Measurements from ENCODE around the gene XPC.

XPC gene

DNA sequence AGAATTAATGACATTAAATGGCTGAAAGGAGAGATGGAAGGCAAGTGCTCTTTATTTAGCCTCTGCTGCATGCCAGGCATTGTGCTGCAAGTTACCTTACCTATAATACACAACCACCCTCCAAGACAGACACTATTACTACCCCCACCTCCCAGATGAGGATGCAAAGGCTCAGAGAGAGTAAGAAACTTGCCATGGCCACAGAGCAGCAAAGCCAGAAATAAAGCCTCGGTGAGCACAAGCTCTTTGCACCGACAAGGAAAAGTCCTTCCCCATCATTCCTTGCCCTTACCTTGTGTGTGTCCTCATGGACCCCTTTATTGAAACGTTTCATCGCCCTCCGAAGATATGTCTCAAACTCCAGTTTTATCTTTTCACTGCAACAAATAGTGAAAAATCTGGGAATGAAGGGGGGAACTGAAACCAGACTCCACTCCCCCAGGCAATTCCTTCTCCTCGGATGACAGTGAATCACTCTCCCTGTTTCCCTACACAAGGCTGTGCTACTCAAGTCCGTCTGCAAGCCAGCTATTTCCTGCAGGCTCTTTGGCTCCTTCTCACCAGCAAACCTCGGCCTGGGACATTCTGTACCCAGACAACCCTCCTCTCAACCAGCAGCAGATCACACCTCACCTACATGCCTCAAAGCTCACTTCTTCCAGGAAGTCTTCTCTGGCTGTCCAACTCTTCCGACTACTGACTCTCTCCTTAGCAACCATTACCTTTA, 11.4 kb downstream of the XPC start:
- TF ChIP-seq, protein P1, sequence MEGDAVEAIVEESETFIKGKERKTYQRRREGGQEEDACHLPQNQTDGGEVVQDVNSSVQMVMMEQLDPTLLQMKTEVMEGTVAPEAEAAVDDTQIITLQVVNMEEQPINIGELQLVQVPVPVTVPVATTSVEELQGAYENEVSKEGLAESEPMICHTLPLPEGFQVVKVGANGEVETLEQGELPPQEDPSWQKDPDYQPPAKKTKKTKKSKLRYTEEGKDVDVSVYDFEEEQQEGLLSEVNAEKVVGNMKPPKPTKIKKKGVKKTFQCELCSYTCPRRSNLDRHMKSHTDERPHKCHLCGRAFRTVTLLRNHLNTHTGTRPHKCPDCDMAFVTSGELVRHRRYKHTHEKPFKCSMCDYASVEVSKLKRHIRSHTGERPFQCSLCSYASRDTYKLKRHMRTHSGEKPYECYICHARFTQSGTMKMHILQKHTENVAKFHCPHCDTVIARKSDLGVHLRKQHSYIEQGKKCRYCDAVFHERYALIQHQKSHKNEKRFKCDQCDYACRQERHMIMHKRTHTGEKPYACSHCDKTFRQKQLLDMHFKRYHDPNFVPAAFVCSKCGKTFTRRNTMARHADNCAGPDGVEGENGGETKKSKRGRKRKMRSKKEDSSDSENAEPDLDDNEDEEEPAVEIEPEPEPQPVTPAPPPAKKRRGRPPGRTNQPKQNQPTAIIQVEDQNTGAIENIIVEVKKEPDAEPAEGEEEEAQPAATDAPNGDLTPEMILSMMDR (IDR thresholded peaks at IDR 0.05; ENCODE audit: insufficient read depth, low read length, missing control alignments), result no peak
- CTCF ChIA-PET, result interaction anchor here (1.0 to 2.9 kb wide), 5 partner anchors 12 to 301 kb away, joined by 3 to 8 read pairs (median 5); no protein-coding TSS in a partner anchor
- POLR2A ChIA-PET, result interaction anchor here (1.4 kb wide), 1 partner anchor 11 kb away, joined by 6 read pairs; the partner anchor contains the start of genes LSM3 and XPC
- DNase-seq (ENCODE audit: low read depth, low spot score), result no peak
- H3K4me3 ChIP-seq (ENCODE audit: low read depth, low read length), result no peak overlapping the region

DNA sequence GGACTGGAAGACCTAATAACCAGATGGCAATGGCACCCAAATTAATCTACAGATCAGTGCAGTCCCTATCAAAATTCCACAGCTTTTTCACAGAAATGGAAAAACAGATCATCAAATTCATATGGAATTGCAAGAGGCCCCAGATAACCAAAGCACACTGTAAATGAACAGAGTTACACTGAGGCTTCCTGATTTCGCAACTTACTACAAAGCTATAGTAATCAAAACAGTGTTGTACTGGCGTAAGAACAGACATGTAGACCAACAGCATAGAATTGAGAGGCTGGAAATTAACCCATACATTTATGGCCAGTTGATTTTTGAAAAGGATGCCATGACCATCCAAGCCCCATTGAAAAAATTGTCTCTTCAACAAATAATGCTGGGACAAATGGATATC, 16.2 kb downstream of the XPC start:
- TF ChIP-seq, protein P1 (IDR thresholded peaks at IDR 0.05; ENCODE audit: insufficient read depth, low read length, missing control alignments), result no peak
- DNase-seq (ENCODE audit: low read depth, low spot score), result no peak
- no peak overlapping the region for H3K4me3 ChIP-seq (ENCODE audit: low read depth, low read length)
- ChIA-PET POLR2A (no interaction called here), CTCF (interaction anchor here (1.4 to 1.5 kb wide), 2 partner anchors 9 to 42 kb away, joined by 5 read pairs; no protein-coding TSS in a partner anchor)

DNA sequence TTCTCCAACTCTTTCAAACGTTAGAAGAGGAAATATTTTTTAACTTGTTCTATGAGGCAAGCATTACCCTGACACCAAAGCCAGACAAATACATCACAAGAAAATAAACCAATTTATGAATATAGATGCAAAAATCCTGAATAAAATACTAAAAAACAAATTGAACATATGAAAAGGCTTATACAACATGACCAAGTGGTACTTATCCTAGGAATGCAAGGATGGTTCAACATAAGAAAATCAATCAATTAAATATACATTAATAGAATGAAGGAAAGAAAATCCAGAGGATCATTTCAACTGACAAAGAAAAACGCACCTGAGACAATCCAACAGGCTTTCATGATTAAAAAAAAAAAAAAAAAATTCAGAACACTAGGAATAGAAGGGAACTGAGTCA, 17.1 kb downstream of the XPC start:
- no peak for DNase-seq (ENCODE audit: low read depth, low spot score)
- no peak overlapping the region for H3K4me3 ChIP-seq (ENCODE audit: low read depth, low read length)
- CTCF ChIA-PET, result interaction anchor here (1.2 to 1.4 kb wide), 2 partner anchors 8 to 11 kb away, joined by 3 to 5 read pairs; no protein-coding TSS in a partner anchor
- POLR2A ChIA-PET, result no interaction called here
- TF ChIP-seq, protein P1 (IDR thresholded peaks at IDR 0.05; ENCODE audit: insufficient read depth, low read length, missing control alignments), result no peak

DNA sequence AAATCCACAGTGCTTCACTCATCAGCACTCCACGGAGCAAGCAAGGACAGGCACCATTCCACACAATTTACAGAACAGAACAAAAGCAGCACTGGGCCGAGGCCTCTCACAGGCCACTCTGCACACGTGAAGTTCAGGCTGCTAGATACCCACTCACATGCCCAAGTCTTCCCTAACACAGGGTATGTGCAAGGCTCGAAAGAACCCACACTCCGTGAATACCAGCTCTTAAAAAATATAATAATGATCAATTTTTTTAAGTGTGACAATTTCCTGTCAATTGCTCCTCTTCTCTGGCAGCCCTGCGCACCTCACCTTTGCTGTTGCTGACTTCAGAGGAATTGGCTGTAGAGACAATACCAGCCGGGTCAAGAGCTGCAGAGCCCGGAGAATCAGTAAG, 19.0 kb downstream of the XPC start:
- CTCF ChIA-PET, result interaction anchor here (0.7 to 1.7 kb wide), 3 partner anchors 11 to 309 kb away, joined by 3 to 5 read pairs (median 4); no protein-coding TSS in a partner anchor
- H3K4me3 ChIP-seq (ENCODE audit: low read depth, low read length), result no peak overlapping the region
- POLR2A ChIA-PET, result no interaction called here
- TF ChIP-seq, protein P1 (IDR thresholded peaks at IDR 0.05; ENCODE audit: insufficient read depth, low read length, missing control alignments), result no peak
- no peak for DNase-seq (ENCODE audit: low read depth, low spot score)

DNA sequence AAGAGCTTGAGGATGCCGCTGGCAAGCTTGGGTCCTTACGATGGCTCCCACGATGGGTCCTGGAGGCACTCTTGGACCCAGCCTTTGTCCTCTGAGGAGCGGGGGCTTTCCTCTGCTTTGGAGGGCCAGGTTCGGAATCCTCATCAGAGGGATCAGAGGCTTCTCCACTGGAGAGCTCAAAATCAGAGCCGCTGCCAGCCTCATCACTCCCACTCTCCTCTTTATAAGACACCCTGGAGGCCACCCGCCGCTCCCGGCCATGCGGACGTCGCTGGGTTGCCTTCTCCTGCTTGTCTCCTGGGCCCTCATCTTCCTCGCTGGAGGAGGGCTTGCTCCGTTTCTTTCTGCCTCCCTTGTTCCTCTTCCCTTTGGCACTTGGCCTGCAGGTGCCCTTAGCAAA, 20.0 kb downstream of the XPC start:
- ChIA-PET CTCF (interaction anchor here (0.8 kb wide), 1 partner anchor 302 kb away, joined by 3 read pairs; no protein-coding TSS in a partner anchor), POLR2A (no interaction called here)
- no peak overlapping the region for H3K4me3 ChIP-seq (ENCODE audit: low read depth, low read length)
- DNase-seq (ENCODE audit: low read depth, low spot score), result no peak
- TF ChIP-seq, protein P1 (IDR thresholded peaks at IDR 0.05; ENCODE audit: insufficient read depth, low read length, missing control alignments), result no peak

DNA sequence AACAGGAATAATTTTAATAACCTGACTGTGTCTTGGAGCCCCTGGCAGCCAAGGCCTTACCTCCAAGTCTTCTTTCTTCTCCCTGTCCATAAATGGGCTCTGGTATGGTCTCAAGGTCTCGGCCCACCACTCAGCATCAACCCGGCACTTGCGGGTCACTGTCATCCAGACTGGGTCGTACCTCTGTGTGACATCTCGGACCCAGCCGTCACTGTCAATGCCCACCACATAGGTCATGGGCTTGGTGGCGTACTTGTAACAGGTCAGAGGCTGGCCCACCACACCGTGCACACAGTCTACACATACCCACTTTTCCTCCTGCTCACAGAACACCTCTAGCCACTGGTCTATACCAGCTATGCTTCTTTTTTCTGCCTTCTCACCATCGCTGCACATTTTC, 20.4 kb downstream of the XPC start:
- TF ChIP-seq, protein P1 (IDR thresholded peaks at IDR 0.05; ENCODE audit: insufficient read depth, low read length, missing control alignments), result no peak
- ChIA-PET CTCF (interaction anchor here (1.6 kb wide), 1 partner anchor 13 kb away, joined by 4 read pairs; no protein-coding TSS in a partner anchor), POLR2A (no interaction called here)
- no peak for DNase-seq (ENCODE audit: low read depth, low spot score)
- no peak overlapping the region for H3K4me3 ChIP-seq (ENCODE audit: low read depth, low read length)
